HepG2 (cell line): ENCODE results near the gene OOSP1.

ENCODE experiments used
- ARNTL ChIP-seq: sonication (generic); formaldehyde crosslinking; IDR thresholded peaks from 2 replicates; pipeline ENCODE4 v1.4.0; 2020; ENCODE audit warnings: mild to moderate bottlenecking, missing genetic modification reagents
- ATRX ChIP-seq: sonication (generic); formaldehyde crosslinking; IDR thresholded peaks from 2 replicates; pipeline ENCODE4 v1.4.0; 2020; ENCODE audit warnings: missing genetic modification reagents, borderline replicate concordance
- CTCF ChIP-seq: sonication (generic); formaldehyde crosslinking; IDR thresholded peaks from 2 replicates; pipeline ENCODE4 v1.5.0; 2020; ENCODE audit warnings: mild to moderate bottlenecking, missing genetic modification reagents, moderate library complexity
- HNRNPUL1 ChIP-seq: fragments of 200-400 bp; formaldehyde crosslinking; IDR thresholded peaks from 2 replicates; pipeline ENCODE4 v1.6.1; 2017; ENCODE audit warnings: low read depth, mild to moderate bottlenecking, low read length, moderate library complexity
- REST ChIP-seq, 2 experiments: IDR thresholded peaks; 2 replicates each; pipeline ENCODE4 v1.6.1; 2011 to 2012; ENCODE audit warnings: low read length in 2 of 2, borderline replicate concordance in 1 of 2, low read depth in 1 of 2, mild to moderate bottlenecking in 1 of 2, moderate library complexity in 1 of 2
- SIN3A ChIP-seq: IDR thresholded peaks from 2 replicates; pipeline ENCODE4 v1.6.1; 2011; ENCODE audit warnings: low read depth, mild to moderate bottlenecking, control low read depth, low read length, borderline replicate concordance
- ZNF407 ChIP-seq: sonication (generic); formaldehyde crosslinking; IDR thresholded peaks from one replicate; pipeline ENCODE4 v1.5.1; 2020; ENCODE audit warnings: mild to moderate bottlenecking, missing genetic modification reagents; ENCODE audit errors: not compliant biosample characterization
- ZNF570 ChIP-seq: sonication (generic); formaldehyde crosslinking; IDR thresholded peaks from 2 replicates; pipeline ENCODE4 v1.4.0; 2020; ENCODE audit warnings: mild to moderate bottlenecking, missing genetic modification reagents, borderline replicate concordance

- no peak for TF ChIP-seq ZNF570 (CRISPR knock-in tag)
- no peak for TF ChIP-seq REST (IDR thresholded peaks at IDR 0.05; ENCODE audit: borderline replicate concordance in 1 of 2, low read depth in 1 of 2, low read length in 2 of 2)
- no peak for TF ChIP-seq ARNTL (CRISPR knock-in tag)
- TF ChIP-seq SIN3A: no peak
- no peak for TF ChIP-seq HNRNPUL1
- no peak for TF ChIP-seq ATRX
- no peak for TF ChIP-seq CTCF
- TF ChIP-seq ZNF407: no peak
Measured at GRCh38 chr11:59997800-59998199, 59.6 kb downstream of the OOSP1 start.
